ENCODE data around the gene TMCO1. TPM values are rescaled to one million over a fixed set of nuclear protein-coding genes. Genes with fewer than 3 reads are reported as not detected.

TMCO1 gene, protein sequence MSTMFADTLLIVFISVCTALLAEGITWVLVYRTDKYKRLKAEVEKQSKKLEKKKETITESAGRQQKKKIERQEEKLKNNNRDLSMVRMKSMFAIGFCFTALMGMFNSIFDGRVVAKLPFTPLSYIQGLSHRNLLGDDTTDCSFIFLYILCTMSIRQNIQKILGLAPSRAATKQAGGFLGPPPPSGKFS
- total RNA-seq, result 109 TPM
- polyA plus RNA-seq (ENCODE audit: insufficient read depth, low read depth, low replicate concordance), result 149 TPM
- long read RNA-seq, donor 1, full-length matches to known transcripts, result 18 of 53 reads
- long read RNA-seq, donor 1, partial matches to known transcripts, result 35 of 53 reads
- long read RNA-seq, donor 1, other reads (novel, unspliced or antisense), result 0 of 53 reads
- long read RNA-seq, donor 2, full-length matches to known transcripts, result 43 of 96 reads
- long read RNA-seq, donor 2, partial matches to known transcripts, result 53 of 96 reads
- long read RNA-seq, donor 2, other reads (novel, unspliced or antisense), result 0 of 96 reads
- long read RNA-seq, donor 3, full-length matches to known transcripts, result 58 of 116 reads
- long read RNA-seq, donor 3, partial matches to known transcripts, result 52 of 116 reads
- long read RNA-seq, donor 3, other reads (novel, unspliced or antisense), result 6 of 116 reads
- long read RNA-seq, donor 4, full-length matches to known transcripts, result 40 of 73 reads
- long read RNA-seq, donor 4, partial matches to known transcripts, result 33 of 73 reads
- long read RNA-seq, donor 4, other reads (novel, unspliced or antisense), result 0 of 73 reads
- long read RNA-seq, donor 5, full-length matches to known transcripts, result 1 of 1 reads
- long read RNA-seq, donor 5, partial matches to known transcripts, result 0 of 1 reads
- long read RNA-seq, donor 5, other reads (novel, unspliced or antisense), result 0 of 1 reads
- long read RNA-seq, donor 6, full-length matches to known transcripts, result 108 of 203 reads
- long read RNA-seq, donor 6, partial matches to known transcripts, result 89 of 203 reads
- long read RNA-seq, donor 6, other reads (novel, unspliced or antisense), result 6 of 203 reads
- long read RNA-seq, donor 7, full-length matches to known transcripts, result 49 of 58 reads
- long read RNA-seq, donor 7, partial matches to known transcripts, result 7 of 58 reads
- long read RNA-seq, donor 7, other reads (novel, unspliced or antisense), result 2 of 58 reads
- long read RNA-seq, donor 8, full-length matches to known transcripts, result 23 of 57 reads
- long read RNA-seq, donor 8, partial matches to known transcripts, result 34 of 57 reads
- long read RNA-seq, donor 8, other reads (novel, unspliced or antisense), result 0 of 57 reads
- long read RNA-seq, donor 9, full-length matches to known transcripts, result 16 of 46 reads
- long read RNA-seq, donor 9, partial matches to known transcripts, result 30 of 46 reads
- long read RNA-seq, donor 9, other reads (novel, unspliced or antisense), result 0 of 46 reads
- long read RNA-seq, donor 10, full-length matches to known transcripts, result 33 of 84 reads
- long read RNA-seq, donor 10, partial matches to known transcripts, result 51 of 84 reads
- long read RNA-seq, donor 10, other reads (novel, unspliced or antisense), result 0 of 84 reads

DNA sequence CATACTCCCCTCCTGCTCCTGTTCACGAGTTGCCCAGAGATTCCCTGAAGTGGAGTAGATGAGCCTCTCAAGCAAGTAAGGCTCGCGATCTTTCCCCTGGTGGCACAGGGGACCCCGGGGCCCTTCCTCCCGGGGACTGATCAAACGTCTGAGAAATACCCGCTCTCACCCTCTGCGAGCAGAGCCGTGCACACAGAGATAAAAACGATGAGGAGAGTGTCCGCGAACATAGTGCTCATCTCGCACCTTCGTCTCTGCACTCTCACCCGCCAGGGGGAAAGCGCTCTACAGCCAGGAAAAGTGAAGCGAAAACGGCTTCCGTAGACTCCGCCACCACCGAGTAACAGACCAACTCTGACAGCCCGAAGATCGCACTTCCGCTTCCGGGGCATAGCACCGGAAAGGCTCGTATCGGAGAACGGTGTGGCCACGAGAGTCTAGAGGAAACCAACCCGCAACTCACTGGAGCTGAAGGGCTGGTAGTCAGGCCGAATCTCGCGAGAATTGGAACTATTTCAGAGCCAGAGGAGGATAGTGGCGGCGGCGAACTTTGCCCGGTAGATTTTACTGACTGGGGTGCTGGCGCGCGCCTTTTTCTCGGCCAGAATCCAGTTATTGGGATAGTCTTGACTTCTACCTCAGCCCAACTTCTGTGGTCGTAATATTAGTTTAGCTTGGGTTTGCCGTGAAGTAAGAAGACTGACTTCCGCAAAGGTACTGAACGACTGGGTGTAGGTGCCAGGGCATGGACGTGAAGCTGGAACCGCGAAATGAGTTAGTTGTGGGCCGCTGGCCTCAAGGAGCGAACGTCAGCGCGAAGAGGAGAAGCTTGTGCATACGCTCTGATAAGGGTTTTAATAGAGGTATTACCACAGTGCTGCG lies at the start of gene TMCO1:
TMCO1 (minus strand) TSS at position 356 of the 882 bp plus-strand sequence; CDS start at position 239, 117 bp downstream.
- peak within 1 kb of the TSS; percentile 52 to 94 (median 88) for H3K9ac ChIP-seq (ENCODE audit: low read length in 3 of 3)
- TF ChIP-seq, protein P1, sequence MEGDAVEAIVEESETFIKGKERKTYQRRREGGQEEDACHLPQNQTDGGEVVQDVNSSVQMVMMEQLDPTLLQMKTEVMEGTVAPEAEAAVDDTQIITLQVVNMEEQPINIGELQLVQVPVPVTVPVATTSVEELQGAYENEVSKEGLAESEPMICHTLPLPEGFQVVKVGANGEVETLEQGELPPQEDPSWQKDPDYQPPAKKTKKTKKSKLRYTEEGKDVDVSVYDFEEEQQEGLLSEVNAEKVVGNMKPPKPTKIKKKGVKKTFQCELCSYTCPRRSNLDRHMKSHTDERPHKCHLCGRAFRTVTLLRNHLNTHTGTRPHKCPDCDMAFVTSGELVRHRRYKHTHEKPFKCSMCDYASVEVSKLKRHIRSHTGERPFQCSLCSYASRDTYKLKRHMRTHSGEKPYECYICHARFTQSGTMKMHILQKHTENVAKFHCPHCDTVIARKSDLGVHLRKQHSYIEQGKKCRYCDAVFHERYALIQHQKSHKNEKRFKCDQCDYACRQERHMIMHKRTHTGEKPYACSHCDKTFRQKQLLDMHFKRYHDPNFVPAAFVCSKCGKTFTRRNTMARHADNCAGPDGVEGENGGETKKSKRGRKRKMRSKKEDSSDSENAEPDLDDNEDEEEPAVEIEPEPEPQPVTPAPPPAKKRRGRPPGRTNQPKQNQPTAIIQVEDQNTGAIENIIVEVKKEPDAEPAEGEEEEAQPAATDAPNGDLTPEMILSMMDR (IDR thresholded peaks at IDR 0.05; ENCODE audit: borderline replicate concordance, extremely low read depth, insufficient read depth), result no peak
- H3K4me3 ChIP-seq (ENCODE audit: low read length in 3 of 3), result peak within 1 kb of the TSS; percentile 92 to 97 (median 92)
- no peaks in the 10 kb centered on the region for H3K27me3 ChIP-seq (ENCODE audit: control insufficient read depth, insufficient read depth, low read length)
- H3K36me3 ChIP-seq (ENCODE audit: control insufficient read depth in 2 of 3, insufficient read depth in 3 of 3, low read length in 3 of 3), result peaks cover 0 to 10% (median 0%) of the 10 kb centered on the region in 3 donors
- H3K27ac ChIP-seq (ENCODE audit: low read depth in 2 of 2, low read length in 2 of 2), result peak within 1 kb of the TSS; percentile 72 to 77
- H3K4me1 ChIP-seq (ENCODE audit: control insufficient read depth in 2 of 3, insufficient read depth in 2 of 3, low read depth in 1 of 3, low read length in 3 of 3), result peaks cover 0 to 9% (median 0%) of the 10 kb centered on the region in 3 donors
- no peaks in the 10 kb centered on the region for H3K9me3 ChIP-seq (ENCODE audit: control insufficient read depth in 2 of 3, insufficient read depth in 1 of 3, low read length in 3 of 3)
- DNase-seq (peak; percentile 96 to 99 (median 97)), FAIRE-seq (no peak)
- intact Hi-C loops (cut with DNase I), result no loop called here

DNA sequence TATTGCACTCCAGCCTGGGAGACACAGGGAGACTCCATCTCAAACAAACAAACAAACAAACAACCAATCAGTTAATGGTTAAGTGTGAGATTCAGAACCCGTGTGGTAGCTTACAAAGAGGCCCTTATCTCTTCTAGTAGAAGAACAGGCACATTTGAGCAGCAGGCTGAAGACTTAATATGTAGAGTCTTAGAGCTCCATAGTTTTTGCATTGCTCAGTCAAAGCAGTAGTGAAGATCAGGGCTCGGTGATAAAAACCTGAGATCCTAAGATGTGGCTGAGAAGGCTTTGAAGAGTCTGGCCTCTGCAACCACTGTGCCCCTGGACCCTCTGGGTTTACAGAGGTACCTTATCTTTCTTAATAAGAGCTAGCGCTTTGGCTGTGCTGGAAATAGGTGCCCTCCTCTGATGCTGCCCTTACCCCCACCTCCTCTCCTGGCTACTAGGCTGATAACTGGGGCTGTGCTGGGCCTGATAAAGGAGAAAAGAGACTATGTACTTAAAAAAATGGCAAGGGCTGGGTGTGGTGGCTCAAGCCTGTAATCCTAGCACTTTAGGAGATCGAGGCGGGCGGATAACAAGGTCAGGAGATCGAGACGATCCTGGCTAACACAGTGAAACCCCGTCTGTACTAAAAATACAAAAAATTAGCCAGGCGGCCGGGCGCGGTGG lies 48.3 kb upstream of the TMCO1 start:
- Histone ChIP-seq H3K27me3 (ENCODE audit: control insufficient read depth, insufficient read depth, low read length) (no peaks in the 10 kb centered on the region), H3K36me3 (ENCODE audit: control insufficient read depth in 2 of 3, insufficient read depth in 3 of 3, low read length in 3 of 3) (no peaks in the 10 kb centered on the region), H3K9me3 (ENCODE audit: control insufficient read depth in 2 of 3, insufficient read depth in 1 of 3, low read length in 3 of 3) (no peaks in the 10 kb centered on the region), H3K4me1 (ENCODE audit: control insufficient read depth in 2 of 3, insufficient read depth in 2 of 3, low read depth in 1 of 3, low read length in 3 of 3) (no peaks in the 10 kb centered on the region), H3K4me3 (ENCODE audit: low read length in 3 of 3) (no peak overlapping the region), H3K9ac (ENCODE audit: low read length in 3 of 3) (no peak overlapping the region), H3K27ac (ENCODE audit: low read depth in 2 of 2, low read length in 2 of 2) (no peak overlapping the region)
- TF ChIP-seq, protein P1 (IDR thresholded peaks at IDR 0.05; ENCODE audit: borderline replicate concordance, extremely low read depth, insufficient read depth), result no peak
- DNase-seq (no peak), FAIRE-seq (no peak)
- intact Hi-C loops (cut with DNase I), result no loop called here

All from kidney (tissue), 22 donors.